ENCODE results near the gene RXRG.

DNA sequence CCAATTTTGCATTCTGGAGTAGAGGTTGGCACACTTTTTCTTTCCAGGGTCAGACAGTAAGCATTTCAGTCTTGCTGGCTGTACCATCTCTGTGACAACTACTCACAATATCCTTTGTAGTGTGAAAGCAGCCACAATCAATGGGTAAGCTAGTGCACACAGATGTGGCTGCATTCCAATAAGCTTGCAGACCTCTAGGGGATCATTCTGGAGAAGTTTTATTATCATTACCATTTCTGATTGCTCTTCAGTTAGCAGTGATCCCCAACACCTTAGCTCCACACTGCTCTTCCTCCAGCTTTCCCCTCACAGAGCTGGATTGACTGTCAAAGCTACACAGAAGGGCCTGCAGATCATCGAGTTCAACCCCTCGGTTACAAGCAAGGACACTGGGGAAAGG is 9.1 kb downstream of the RXRG start:
- TF ChIP-seq, protein P1, sequence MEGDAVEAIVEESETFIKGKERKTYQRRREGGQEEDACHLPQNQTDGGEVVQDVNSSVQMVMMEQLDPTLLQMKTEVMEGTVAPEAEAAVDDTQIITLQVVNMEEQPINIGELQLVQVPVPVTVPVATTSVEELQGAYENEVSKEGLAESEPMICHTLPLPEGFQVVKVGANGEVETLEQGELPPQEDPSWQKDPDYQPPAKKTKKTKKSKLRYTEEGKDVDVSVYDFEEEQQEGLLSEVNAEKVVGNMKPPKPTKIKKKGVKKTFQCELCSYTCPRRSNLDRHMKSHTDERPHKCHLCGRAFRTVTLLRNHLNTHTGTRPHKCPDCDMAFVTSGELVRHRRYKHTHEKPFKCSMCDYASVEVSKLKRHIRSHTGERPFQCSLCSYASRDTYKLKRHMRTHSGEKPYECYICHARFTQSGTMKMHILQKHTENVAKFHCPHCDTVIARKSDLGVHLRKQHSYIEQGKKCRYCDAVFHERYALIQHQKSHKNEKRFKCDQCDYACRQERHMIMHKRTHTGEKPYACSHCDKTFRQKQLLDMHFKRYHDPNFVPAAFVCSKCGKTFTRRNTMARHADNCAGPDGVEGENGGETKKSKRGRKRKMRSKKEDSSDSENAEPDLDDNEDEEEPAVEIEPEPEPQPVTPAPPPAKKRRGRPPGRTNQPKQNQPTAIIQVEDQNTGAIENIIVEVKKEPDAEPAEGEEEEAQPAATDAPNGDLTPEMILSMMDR (IDR thresholded peaks at IDR 0.05; ENCODE audit: low read depth, low read length): no peak
- no peak for TF ChIP-seq EZH2phosphoT487 (IDR thresholded peaks at IDR 0.05; ENCODE audit: low read depth)
